ENCODE results near the gene CAMKMT. TPM values are rescaled to one million over a fixed set of nuclear protein-coding genes. Genes with fewer than 3 reads are reported as not detected.

Gene CAMKMT
- total RNA-seq, 5 donors from 2014 or later (not counting 1 experiment from before 2014, with no cell fraction given), result 11.9 to 20.2 (median 16.5) TPM

DNA sequence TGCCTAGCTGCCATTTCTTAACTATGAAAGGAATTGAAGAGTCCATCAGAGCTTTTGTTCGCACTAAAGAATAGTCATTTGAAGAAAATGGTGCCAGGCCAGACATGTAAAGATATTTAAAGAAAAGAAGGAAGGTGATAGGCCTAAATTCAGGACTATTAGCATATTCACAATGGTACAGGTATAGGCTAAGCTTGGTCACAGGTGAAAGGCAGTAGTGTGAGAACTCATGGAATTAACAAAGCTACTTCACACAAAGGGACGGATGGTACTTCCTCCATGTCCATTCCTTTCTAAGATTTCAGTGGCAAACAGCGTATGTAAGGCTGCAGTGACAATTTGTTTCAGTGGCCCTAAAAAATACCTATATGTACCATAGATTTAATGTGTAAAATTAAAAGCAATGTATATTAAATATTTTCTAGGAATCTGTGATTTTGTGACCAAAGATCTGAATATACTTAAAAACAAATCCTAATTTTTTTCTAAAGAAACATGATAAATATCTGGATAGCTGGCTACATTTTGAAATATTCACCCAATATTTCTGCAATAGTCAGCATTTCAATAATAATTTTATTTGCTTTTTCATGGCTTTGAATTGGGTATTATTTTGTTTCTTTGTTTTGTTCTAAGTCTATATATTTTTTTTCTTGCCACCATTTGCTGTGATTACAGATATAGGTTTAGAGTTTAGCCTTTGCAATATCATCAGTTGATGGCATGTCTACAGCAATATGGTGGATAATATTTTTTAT, 116.1 kb downstream of the CAMKMT start:
- peak overlapping the region in 1 of 2 donors; percentile 17 for H3K27ac Mint-ChIP-seq
- Histone ChIP-seq H3K36me3 (ENCODE audit: control insufficient read depth in 2 of 2, extremely low read depth in 1 of 2, insufficient read depth in 1 of 2, low read length in 1 of 2) (no peaks in the 10 kb centered on the region), H3K4me3 (ENCODE audit: control insufficient read depth in 1 of 2, extremely low read depth in 1 of 2, low read length in 1 of 2) (no peak overlapping the region), H3K27ac (ENCODE audit: low read length) (no peak overlapping the region), H3K27me3 (replicated peaks in 1 of 2; ENCODE audit: control insufficient read depth in 2 of 2, extremely low read depth in 1 of 2, insufficient read depth in 2 of 2, low read length in 1 of 2) (no peaks in the 10 kb centered on the region), H3K4me1 (ENCODE audit: control insufficient read depth in 1 of 2, extremely low read depth in 1 of 2, insufficient read depth in 2 of 2, low read length in 2 of 2) (no peaks in the 10 kb centered on the region), H3K9me3 (no peaks in the 10 kb centered on the region)
- ChIA-PET CTCF (interaction anchor here (0.5 to 2.5 kb wide), 9 partner anchors 9 to 1178 kb away, joined by 3 to 9 read pairs (median 4); no protein-coding TSS in a partner anchor), POLR2A (interaction anchor here in 1 of 2 donors (0.7 kb wide), 1 partner anchor 46 kb away, joined by 3 read pairs; no protein-coding TSS in a partner anchor)
- DNase-seq (no peak), ATAC-seq (replicated peaks in 1 of 4) (no peak)
- H3K36me3 Mint-ChIP-seq, result peaks cover 2% of the 10 kb centered on the region
- no CpG with 5 or more reads among the region's 3 CpGs for WGBS (ENCODE audit: insufficient coverage)
- peaks cover 7 to 10% (median 8%) of the 10 kb centered on the region in 3 donors for H3K4me1 Mint-ChIP-seq
- H3K9me3 Mint-ChIP-seq, result no peaks in the 10 kb centered on the region
- no peak overlapping the region for H3K4me3 Mint-ChIP-seq
- no peaks in the 10 kb centered on the region for H3K27me3 Mint-ChIP-seq

DNA sequence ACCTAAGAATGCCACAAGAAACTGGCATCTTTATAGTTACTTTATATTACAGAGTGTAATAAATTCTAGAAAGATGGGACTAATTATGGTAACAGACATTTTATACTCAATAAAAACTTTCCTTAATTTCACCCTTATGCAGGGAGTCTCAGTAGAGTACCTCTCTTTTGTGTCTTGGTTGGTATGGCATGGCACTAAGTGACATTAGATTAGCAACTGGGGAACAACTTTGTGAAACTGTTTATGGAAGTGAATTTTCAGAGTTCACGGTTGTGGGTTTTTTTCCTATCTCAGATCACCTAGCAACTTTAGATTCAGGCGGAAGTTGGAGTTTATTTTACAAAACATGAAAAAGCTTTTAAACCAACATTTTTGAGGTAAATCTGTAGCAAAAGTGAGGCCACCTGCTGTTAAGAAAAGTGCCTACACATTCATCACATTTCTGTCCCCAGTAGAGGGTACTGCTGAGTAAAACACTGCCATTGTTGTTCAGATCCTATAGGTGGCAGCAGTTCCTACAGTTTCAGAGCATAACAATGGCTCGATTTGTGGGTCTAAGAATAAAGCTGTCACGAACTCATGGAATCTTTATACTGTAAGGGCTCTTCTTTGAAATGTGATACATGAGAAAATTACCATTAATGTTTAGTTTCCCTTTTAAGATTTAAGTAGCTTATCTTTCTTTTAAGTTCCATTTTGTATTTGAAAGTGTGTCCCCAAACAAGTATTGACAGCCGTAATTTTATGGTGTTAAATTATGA, 117.6 kb downstream of the CAMKMT start:
- POLR2A ChIA-PET, result interaction anchor here in 1 of 2 donors (0.7 kb wide), 1 partner anchor 1015 kb away, joined by 8 read pairs; no protein-coding TSS in a partner anchor
- H3K27ac Mint-ChIP-seq, result no peak overlapping the region

DNA sequence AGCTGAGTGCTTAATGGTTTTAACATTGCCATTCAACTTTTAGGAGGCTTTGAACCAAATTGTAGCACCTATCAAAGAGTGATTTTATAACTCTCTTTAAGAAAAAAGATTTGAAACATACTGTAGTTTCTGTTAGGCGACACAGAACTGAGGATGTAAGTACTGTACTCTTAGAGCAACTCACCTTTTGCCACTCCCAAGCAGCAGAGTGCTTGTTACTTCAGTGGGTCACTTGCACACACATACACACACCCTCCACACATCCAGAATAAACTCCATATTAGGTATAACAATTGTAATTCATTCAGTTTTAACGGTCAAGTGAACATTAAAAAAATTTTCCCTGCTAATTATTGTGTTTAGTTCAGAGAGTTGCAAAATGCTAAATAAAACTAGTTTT, 118.3 kb downstream of the CAMKMT start:
- H3K4me3 Mint-ChIP-seq, result no peak overlapping the region
- no peak overlapping the region for H3K27ac Mint-ChIP-seq
- H3K36me3 Mint-ChIP-seq, result peaks cover 12% of the 10 kb centered on the region
- no peaks in the 10 kb centered on the region for H3K27me3 ChIP-seq (replicated peaks in 1 of 2; ENCODE audit: control insufficient read depth in 2 of 2, extremely low read depth in 1 of 2, insufficient read depth in 2 of 2, low read length in 1 of 2)
- CTCF ChIA-PET, result interaction anchor here (0.6 to 2.1 kb wide), 39 partner anchors 10 to 1014 kb away, joined by 3 to 15 read pairs (median 4); partner anchors contain the start of genes CAMKMT (in 2 of the 2) and PREPL (in 1 of the 2)
- WGBS (ENCODE audit: insufficient coverage), result no CpG with 5 or more reads among the region's 2 CpGs
- POLR2A ChIA-PET, result no interaction called here
- peaks cover 7 to 10% (median 8%) of the 10 kb centered on the region in 3 donors for H3K4me1 Mint-ChIP-seq
- H3K36me3 ChIP-seq (ENCODE audit: control insufficient read depth in 2 of 2, extremely low read depth in 1 of 2, insufficient read depth in 1 of 2, low read length in 1 of 2), result no peaks in the 10 kb centered on the region
- no peaks in the 10 kb centered on the region for H3K27me3 Mint-ChIP-seq
- H3K4me1 ChIP-seq (ENCODE audit: control insufficient read depth in 1 of 2, extremely low read depth in 1 of 2, insufficient read depth in 2 of 2, low read length in 2 of 2), result no peaks in the 10 kb centered on the region
- DNase-seq (peak in 1 of 35 experiments; percentile 1), ATAC-seq (replicated peaks in 1 of 4) (no peak)
- no peaks in the 10 kb centered on the region for H3K9me3 ChIP-seq
- H3K9me3 Mint-ChIP-seq, result no peaks in the 10 kb centered on the region
- H3K27ac ChIP-seq (ENCODE audit: low read length), result no peak overlapping the region
- no peak overlapping the region for H3K4me3 ChIP-seq (ENCODE audit: control insufficient read depth in 1 of 2, extremely low read depth in 1 of 2, low read length in 1 of 2)

More for the DNA sequence above, 117.6 kb downstream of the CAMKMT start:
- no peak overlapping the region for H3K4me3 Mint-ChIP-seq
- peaks cover 7 to 10% (median 8%) of the 10 kb centered on the region in 3 donors for H3K4me1 Mint-ChIP-seq
- CTCF ChIA-PET, result interaction anchor here (0.6 to 2.1 kb wide), 43 partner anchors 9 to 1015 kb away, joined by 3 to 15 read pairs (median 4); partner anchors contain the start of genes CAMKMT (in 2 of the 2) and PREPL (in 1 of the 2)
- H3K36me3 Mint-ChIP-seq, result peaks cover 5% of the 10 kb centered on the region
- no peaks in the 10 kb centered on the region for H3K4me1 ChIP-seq (ENCODE audit: control insufficient read depth in 1 of 2, extremely low read depth in 1 of 2, insufficient read depth in 2 of 2, low read length in 2 of 2)
- no peak overlapping the region for H3K4me3 ChIP-seq (ENCODE audit: control insufficient read depth in 1 of 2, extremely low read depth in 1 of 2, low read length in 1 of 2)
- H3K9me3 ChIP-seq, result no peaks in the 10 kb centered on the region
- ATAC-seq (replicated peaks in 1 of 4), result peak; percentile 99 to 100 (median 100)
- no CpG with 5 or more reads among the region's 5 CpGs for WGBS (ENCODE audit: insufficient coverage)
- H3K27me3 ChIP-seq (replicated peaks in 1 of 2; ENCODE audit: control insufficient read depth in 2 of 2, extremely low read depth in 1 of 2, insufficient read depth in 2 of 2, low read length in 1 of 2), result no peaks in the 10 kb centered on the region
- no peak overlapping the region for H3K27ac ChIP-seq (ENCODE audit: low read length)
- no peaks in the 10 kb centered on the region for H3K9me3 Mint-ChIP-seq
- peak in 31 of 35 experiments; percentile 0 to 81 (median 30) for DNase-seq
- H3K27me3 Mint-ChIP-seq, result no peaks in the 10 kb centered on the region
- no peaks in the 10 kb centered on the region for H3K36me3 ChIP-seq (ENCODE audit: control insufficient read depth in 2 of 2, extremely low read depth in 1 of 2, insufficient read depth in 1 of 2, low read length in 1 of 2)

DNA sequence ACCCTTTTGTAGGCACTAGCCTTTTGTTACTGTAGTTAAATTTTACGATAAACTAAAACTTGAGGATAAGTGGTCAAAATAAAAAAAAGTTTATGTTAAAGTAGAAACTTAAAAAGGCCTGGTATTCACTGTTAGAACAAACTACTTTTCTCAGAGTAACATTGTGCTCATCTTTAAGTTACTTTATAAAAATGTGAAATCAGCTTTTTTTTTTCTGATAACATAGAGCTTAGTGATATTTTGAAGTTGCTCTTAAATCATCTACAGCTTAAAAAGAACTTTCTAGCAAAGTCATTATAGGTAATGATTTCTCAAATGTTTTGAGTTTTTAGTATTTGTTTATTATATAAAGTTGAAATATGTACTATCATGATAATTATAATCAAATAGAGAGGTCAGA, 125.3 kb downstream of the CAMKMT start:
- CTCF ChIA-PET, result interaction anchor here (0.6 kb wide), 2 partner anchors 88 to 596 kb away, joined by 3 read pairs; no protein-coding TSS in a partner anchor
- no peaks in the 10 kb centered on the region for H3K9me3 ChIP-seq
- H3K9me3 Mint-ChIP-seq, result no peaks in the 10 kb centered on the region

DNA sequence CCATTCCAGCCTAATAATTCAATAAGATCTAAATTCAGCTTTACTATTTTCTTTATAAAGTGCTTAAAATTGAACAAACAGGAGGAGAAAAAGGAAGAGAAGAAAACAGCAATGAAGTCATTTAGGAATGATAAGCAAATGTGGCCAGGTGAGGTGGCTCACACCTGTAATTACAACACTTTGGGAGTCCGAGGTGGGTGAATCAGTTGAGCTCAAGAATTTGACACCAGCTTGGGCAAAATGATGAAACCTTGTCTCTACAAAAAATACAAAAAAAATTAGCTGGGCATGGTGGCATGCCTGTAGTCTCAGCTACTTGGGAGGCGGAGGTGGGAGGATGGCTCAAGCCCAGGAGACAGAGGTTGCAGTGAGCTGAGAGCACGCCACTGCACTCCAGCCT, 129.0 kb downstream of the CAMKMT start:
- Histone ChIP-seq H3K27me3 (replicated peaks in 1 of 2; ENCODE audit: control insufficient read depth in 2 of 2, extremely low read depth in 1 of 2, insufficient read depth in 2 of 2, low read length in 1 of 2) (no peaks in the 10 kb centered on the region), H3K27ac (ENCODE audit: low read length) (no peak overlapping the region), H3K9me3 (no peaks in the 10 kb centered on the region), H3K4me3 (ENCODE audit: control insufficient read depth in 1 of 2, extremely low read depth in 1 of 2, low read length in 1 of 2) (no peak overlapping the region), H3K36me3 (ENCODE audit: control insufficient read depth in 2 of 2, extremely low read depth in 1 of 2, insufficient read depth in 1 of 2, low read length in 1 of 2) (no peaks in the 10 kb centered on the region), H3K4me1 (ENCODE audit: control insufficient read depth in 1 of 2, extremely low read depth in 1 of 2, insufficient read depth in 2 of 2, low read length in 2 of 2) (no peaks in the 10 kb centered on the region)
- Mint-ChIP-seq H3K36me3 (peaks cover 9% of the 10 kb centered on the region), H3K27me3 (no peaks in the 10 kb centered on the region), H3K4me3 (no peak overlapping the region), H3K27ac (no peak overlapping the region), H3K9me3 (no peaks in the 10 kb centered on the region), H3K4me1 (no peaks in the 10 kb centered on the region)
- DNase-seq (no peak), ATAC-seq (replicated peaks in 1 of 4) (no peak)
- CTCF ChIA-PET, result interaction anchor here (0.5 to 1.5 kb wide), 5 partner anchors 11 to 1118 kb away, joined by 3 to 8 read pairs (median 6); no protein-coding TSS in a partner anchor
- POLR2A ChIA-PET, result no interaction called here
- WGBS (ENCODE audit: insufficient coverage), result 100% methylated on average over 1 of the region's 3 CpGs

More for the DNA sequence above, 125.3 kb downstream of the CAMKMT start:
- H3K4me3 ChIP-seq (ENCODE audit: control insufficient read depth in 1 of 2, extremely low read depth in 1 of 2, low read length in 1 of 2), result no peak overlapping the region
- no peaks in the 10 kb centered on the region for H3K4me1 Mint-ChIP-seq
- H3K27me3 Mint-ChIP-seq, result no peaks in the 10 kb centered on the region
- ATAC-seq (replicated peaks in 1 of 4) (no peak), DNase-seq (no peak)
- peaks cover 24% of the 10 kb centered on the region for H3K36me3 Mint-ChIP-seq
- H3K4me3 Mint-ChIP-seq, result no peak overlapping the region
- H3K27ac ChIP-seq (ENCODE audit: low read length), result no peak overlapping the region
- POLR2A ChIA-PET, result no interaction called here
- no CpG with 5 or more reads among the region's 1 CpG for WGBS (ENCODE audit: insufficient coverage)
- H3K27ac Mint-ChIP-seq, result no peak overlapping the region
- H3K36me3 ChIP-seq (ENCODE audit: control insufficient read depth in 2 of 2, extremely low read depth in 1 of 2, insufficient read depth in 1 of 2, low read length in 1 of 2), result no peaks in the 10 kb centered on the region
- no peaks in the 10 kb centered on the region for H3K27me3 ChIP-seq (replicated peaks in 1 of 2; ENCODE audit: control insufficient read depth in 2 of 2, extremely low read depth in 1 of 2, insufficient read depth in 2 of 2, low read length in 1 of 2)
- no peaks in the 10 kb centered on the region for H3K4me1 ChIP-seq (ENCODE audit: control insufficient read depth in 1 of 2, extremely low read depth in 1 of 2, insufficient read depth in 2 of 2, low read length in 2 of 2)

DNA sequence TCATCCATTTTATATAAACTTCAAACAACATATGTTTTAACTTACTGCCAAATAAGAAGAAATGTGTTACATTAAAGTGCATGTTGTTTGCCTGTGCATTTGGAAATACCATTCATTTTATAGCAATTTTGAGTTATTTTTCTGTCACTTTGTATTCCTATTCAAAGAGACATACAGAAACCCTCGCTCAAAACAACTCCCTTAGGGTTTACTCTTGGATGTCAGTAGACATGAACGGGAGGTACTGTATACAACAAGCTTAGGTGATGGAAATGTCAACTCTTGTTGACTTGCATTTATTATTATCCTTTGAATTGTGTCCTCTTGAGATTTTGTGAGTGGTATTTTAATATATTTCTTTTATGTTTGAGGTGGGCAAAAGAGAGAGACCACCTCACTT, 132.3 kb downstream of the CAMKMT start:
- H3K27ac ChIP-seq (ENCODE audit: low read length), result no peak overlapping the region
- ChIA-PET POLR2A (interaction anchor here in 1 of 2 donors (0.7 kb wide), 1 partner anchor 1045 kb away, joined by 3 read pairs; no protein-coding TSS in a partner anchor), CTCF (no interaction called here)
- no peaks in the 10 kb centered on the region for H3K27me3 ChIP-seq (replicated peaks in 1 of 2; ENCODE audit: control insufficient read depth in 2 of 2, extremely low read depth in 1 of 2, insufficient read depth in 2 of 2, low read length in 1 of 2)
- no peaks in the 10 kb centered on the region for H3K27me3 Mint-ChIP-seq
- no peak overlapping the region for H3K27ac Mint-ChIP-seq
- H3K9me3 Mint-ChIP-seq, result no peaks in the 10 kb centered on the region
- H3K36me3 ChIP-seq (ENCODE audit: control insufficient read depth in 2 of 2, extremely low read depth in 1 of 2, insufficient read depth in 1 of 2, low read length in 1 of 2), result no peaks in the 10 kb centered on the region
- ATAC-seq (replicated peaks in 1 of 4), result no peak
- H3K4me1 Mint-ChIP-seq, result peaks cover 0 to 6% (median 0%) of the 10 kb centered on the region in 3 donors
- H3K4me3 Mint-ChIP-seq, result no peak overlapping the region
- no peaks in the 10 kb centered on the region for H3K4me1 ChIP-seq (ENCODE audit: control insufficient read depth in 1 of 2, extremely low read depth in 1 of 2, insufficient read depth in 2 of 2, low read length in 2 of 2)
- no peaks in the 10 kb centered on the region for H3K9me3 ChIP-seq
- DNase-seq, result no peak
- peaks cover 8% of the 10 kb centered on the region for H3K36me3 Mint-ChIP-seq
- H3K4me3 ChIP-seq (ENCODE audit: control insufficient read depth in 1 of 2, extremely low read depth in 1 of 2, low read length in 1 of 2), result no peak overlapping the region
- no CpG with 5 or more reads among the region's 2 CpGs for WGBS (ENCODE audit: insufficient coverage)

Measured in T-cell (primary cell).